HG03571 (cell line): ENCODE measurements around the gene AGT.
"Not testable (repeated sequence)": the region's sequence is repeated elsewhere in the genome, so short reads cannot be mapped to it uniquely, and the experiment has no call there.

Experiments used
- ATAC-seq: cut with Tn5 transposase; IDR thresholded peaks from one replicate; pipeline ENCODE4 v1.9.1; 2021; ENCODE audit not compliant: unreplicated experiment

The AGT gene

GRCh38 chr1:230707732-230708630, 5.9 kb downstream of the AGT start:
- no peak for ATAC-seq

- ATAC-seq: no peak
Measured at GRCh38 chr1:230706887-230707731, 6.8 kb downstream of the AGT start.

GRCh38 chr1:230706020-230706699, 7.8 kb downstream of the AGT start:
- ATAC-seq: no peak

- no peak for ATAC-seq
Measured at GRCh38 chr1:230705289-230706019, 8.5 kb downstream of the AGT start.

GRCh38 chr1:230704830-230705229, 9.1 kb downstream of the AGT start:
- no peak for ATAC-seq

GRCh38 chr1:230703679-230704385, 10.1 kb downstream of the AGT start:
- no peak for ATAC-seq

GRCh38 chr1:230702934-230703678, 10.8 kb downstream of the AGT start:
- ATAC-seq: no peak

- no peak for ATAC-seq
Measured at GRCh38 chr1:230701895-230702768, 11.8 kb downstream of the AGT start.

GRCh38 chr1:230701434-230701833, 12.5 kb downstream of the AGT start:
- no peak for ATAC-seq

GRCh38 chr1:230700132-230700531, 13.8 kb downstream of the AGT start:
- ATAC-seq: no peak

GRCh38 chr1:230699716-230700115, 14.2 kb downstream of the AGT start:
- no peak for ATAC-seq

GRCh38 chr1:230698964-230699363, 15.0 kb downstream of the AGT start:
- not testable (repeated sequence) for ATAC-seq

- no peak for ATAC-seq
Measured at GRCh38 chr1:230698130-230698529, 15.8 kb downstream of the AGT start.

- no peak for ATAC-seq
Measured at GRCh38 chr1:230696722-230697437, 17.0 kb downstream of the AGT start.

- ATAC-seq: no peak
Measured at GRCh38 chr1:230696218-230696617, 17.7 kb downstream of the AGT start.

- no peak for ATAC-seq
Measured at GRCh38 chr1:230694991-230695390, 18.9 kb downstream of the AGT start.

GRCh38 chr1:230694464-230694863, 19.5 kb downstream of the AGT start:
- no peak for ATAC-seq

- ATAC-seq: no peak
Measured at GRCh38 chr1:230693777-230694176, 20.1 kb downstream of the AGT start.
